K562 (cell line): ENCODE data around the gene PEAR1. TPM values are rescaled to one million over a fixed set of nuclear protein-coding genes. Genes with fewer than 3 reads are reported as not detected.

Experiments
- CTBP1 ChIP-seq: fragments of 450-650 bp; IDR thresholded peaks from 2 replicates; pipeline ENCODE4 v1.6.1; 2016; ENCODE audit warnings: borderline replicate concordance
- E2F1 ChIP-seq: sonication (generic); formaldehyde crosslinking; IDR thresholded peaks from 2 replicates; pipeline ENCODE4 v1.8.1; 2023; ENCODE audit warnings: mild to moderate bottlenecking, missing genetic modification reagents, moderate library complexity
- EP400 ChIP-seq: fragments of 450-650 bp; IDR thresholded peaks from 2 replicates; pipeline ENCODE4 v1.6.1; 2017; ENCODE audit warnings: antibody characterized with exemption, mild to moderate bottlenecking, moderate library complexity
- FIP1L1 ChIP-seq: fragments of 200-400 bp; formaldehyde crosslinking; IDR thresholded peaks from 2 replicates; pipeline ENCODE4 v1.6.1; 2018; ENCODE audit warnings: mild to moderate bottlenecking, low read depth, low read length; ENCODE audit not compliant: poor library complexity, severe bottlenecking
- GATAD2B ChIP-seq: fragments of 450-650 bp; IDR thresholded peaks from 2 replicates; pipeline ENCODE4 v1.6.1; 2017; ENCODE audit warnings: mild to moderate bottlenecking, borderline replicate concordance
- HMBOX1 ChIP-seq: sonication (generic); IDR thresholded peaks from 2 replicates; pipeline ENCODE4 v1.6.1; 2016
- HMGN3 ChIP-seq: IDR thresholded peaks from 2 replicates; pipeline ENCODE4 v1.6.1; 2011; ENCODE audit warnings: borderline replicate concordance, low read depth, mild to moderate bottlenecking, mixed read lengths, low read length; ENCODE audit not compliant: insufficient read length; ENCODE audit errors: extremely low read depth
- ID3 ChIP-seq, 2 experiments: fragments of 250-450 bp in 1 of 2; fragments of 450-650 bp in 1 of 2; sonication (Bioruptor Pico) in 1 of 2; IDR thresholded peaks; 2 replicates each; pipeline versions ENCODE4 v1.6.1 to v1.8.0; 2016 to 2021; ENCODE audit warnings: mild to moderate bottlenecking in 2 of 2, moderate library complexity in 2 of 2, missing compliant biosample characterization in 1 of 2, missing genetic modification characterization in 1 of 2
- MLLT1 ChIP-seq, 2 experiments: fragments of 450-650 bp; IDR thresholded peaks; 2 replicates each; pipeline ENCODE4 v1.6.1; 2016
- NBN ChIP-seq: fragments of 450-650 bp; IDR thresholded peaks from 2 replicates; pipeline ENCODE4 v1.6.1; 2016; ENCODE audit warnings: low read depth, mild to moderate bottlenecking
- NONO ChIP-seq, 2 experiments: fragments of 200-400 bp in 1 of 2; fragments of 450-650 bp in 1 of 2; formaldehyde crosslinking in 1 of 2; IDR thresholded peaks; 2 replicates each; pipeline ENCODE4 v1.6.1; 2017; ENCODE audit warnings: low read depth in 2 of 2, mild to moderate bottlenecking in 2 of 2, moderate library complexity in 2 of 2, low read length in 1 of 2
- RNF2 ChIP-seq: sonication (generic); IDR thresholded peaks from 2 replicates; pipeline ENCODE4 v1.6.1; 2016
- SIRT6 ChIP-seq: IDR thresholded peaks from one replicate; pipeline ENCODE4 v1.6.1; 2012; ENCODE audit warnings: low read depth, mild to moderate bottlenecking, control low read depth, inconsistent platforms, low read length, moderate library complexity
- SMC3 ChIP-seq: conservative IDR thresholded peaks from 2 replicates; pipeline ENCODE4 v1.6.1; 2011; ENCODE audit warnings: low read depth, low read length, improper control_type of control experiment; ENCODE audit not compliant: insufficient read depth
- YY1 ChIP-seq, 3 experiments: IDR thresholded peaks; 2 replicates each; pipeline ENCODE4 v1.6.1; 2011; ENCODE audit warnings: low read length in 2 of 3, mild to moderate bottlenecking in 2 of 3, moderate library complexity in 2 of 3, borderline replicate concordance in 1 of 3, control low read depth in 1 of 3, low read depth in 1 of 3; ENCODE audit not compliant: insufficient read depth in 3 of 3, insufficient replicate concordance in 2 of 3, control insufficient read depth in 1 of 3, insufficient read length in 1 of 3; ENCODE audit errors: extremely low read depth in 1 of 3
- ZBTB9 ChIP-seq: fragments of 450-650 bp; formaldehyde crosslinking; IDR thresholded peaks from 2 replicates; pipeline ENCODE4 v1.4.0; 2020; ENCODE audit warnings: mild to moderate bottlenecking, moderate library complexity
- polyA plus RNA-seq, 8 experiments: library from polyadenylated mRNA; depleted of rRNA in 4 of 8; stranded (reverse) in 5 of 8; unstranded in 3 of 8; fragments of >200 nt; fragmentation: Nextera tagmentation in 2 of 8; fragmentation: Illumina TruSeq in 1 of 8; extraction: Ambion mirVana in 2 of 8; extraction: Trizol in 1 of 8; gene quantifications; 2 replicates each; pipeline versions ENCODE4 v1.2.1 to v1.2.3, GENCODE V29; 2011 to 2014; ENCODE audit warnings: inconsistent platforms in 1 of 8, missing spikeins in 1 of 8
- total RNA-seq, 7 experiments: library from RNA; depleted of rRNA in 6 of 7; stranded (reverse); fragments of >200 nt in 6 of 7; fragmentation: Illumina TruSeq in 2 of 7; extraction: Trizol in 2 of 7; gene quantifications; 2 replicates each; pipeline versions ENCODE4 v1.2.1 to v1.2.3, GENCODE V29; 2011 to 2021; ENCODE audit warnings: low replicate concordance in 1 of 7

Gene PEAR1
- total and polyA plus RNA-seq, 9 of the 15 experiments (the other 6 are each of a cell fraction or from before 2014, with no cell fraction given) = 0.87 to 13.9 (median 6.1) TPM

- TF ChIP-seq MLLT1 (IDR thresholded peaks at IDR 0.05) = peak in 1 of 2 experiments; percentile 28; a peak in 1 of 4 replicates
- 0 out of 2 replicates have a peak, but pooled peaks have one; percentile 37 for TF ChIP-seq ZBTB9
- peak in 1 of 3 experiments; percentile 40 for TF ChIP-seq YY1 (IDR thresholded peaks at IDR 0.05; ENCODE audit: borderline replicate concordance in 1 of 3, control insufficient read depth in 1 of 3, extremely low read depth in 1 of 3, insufficient read depth in 3 of 3, insufficient read length in 1 of 3, insufficient replicate concordance in 2 of 3, low read depth in 1 of 3, low read length in 2 of 3)
- no peak for TF ChIP-seq HMBOX1
- no peak for TF ChIP-seq ID3 (CRISPR knock-in tag; IDR thresholded peaks at IDR 0.05)
- peak; percentile 48; the same call in 1 of the 2 replicates for TF ChIP-seq ID3 (tag; IDR thresholded peaks at IDR 0.05)
- no peak for TF ChIP-seq SIRT6
- TF ChIP-seq SMC3 = peak; percentile 83
- TF ChIP-seq NONO (IDR thresholded peaks at IDR 0.05; ENCODE audit: low read depth in 2 of 2, low read length in 1 of 2) = peak in 1 of 2 experiments; percentile 28; a peak in 1 of 4 replicates
- 0 out of 2 replicates have a peak, but pooled peaks have one; percentile 56 for TF ChIP-seq E2F1 (CRISPR knock-in tag)
- peak; percentile 48; the same call in 1 of the 2 replicates for TF ChIP-seq RNF2
- peak; percentile 90 for TF ChIP-seq CTBP1
- TF ChIP-seq EP400 = 0 out of 2 replicates have a peak, but pooled peaks have one; percentile 21
- TF ChIP-seq FIP1L1 = peak; percentile 34
- peak; percentile 41 for TF ChIP-seq HMGN3
- 0 out of 2 replicates have a peak, but pooled peaks have one; percentile 79 for TF ChIP-seq NBN
- TF ChIP-seq GATAD2B = 0 out of 2 replicates have a peak, but pooled peaks have one; percentile 40
Observed at GRCh38 chr1:156860113-156860627, 33.3 kb upstream of the PEAR1 start (continued).
